ENCODE measurements around the gene KCNQ1.

- no peak for TF ChIP-seq CTCF (IDR thresholded peaks at IDR 0.05; ENCODE audit: poor library complexity, severe bottlenecking)
- TF ChIP-seq EP300 (conservative IDR thresholded peaks at IDR 0.05; ENCODE audit: poor library complexity, severe bottlenecking): no peak
- no peak for TF ChIP-seq SMC3 (conservative IDR thresholded peaks at IDR 0.05; ENCODE audit: poor library complexity)
- no peak for TF ChIP-seq RAD21 (conservative IDR thresholded peaks at IDR 0.05)
- TF ChIP-seq REST (IDR thresholded peaks at IDR 0.05; ENCODE audit: borderline replicate concordance): no peak
- no peak for TF ChIP-seq MXI1 (conservative IDR thresholded peaks at IDR 0.05; ENCODE audit: poor library complexity, severe bottlenecking)
- no peak for TF ChIP-seq EZH2 (IDR thresholded peaks at IDR 0.05; ENCODE audit: borderline replicate concordance, insufficient read depth, low read length, poor library complexity, severe bottlenecking)
These were observed 46.0 kb upstream of the KCNQ1 start for GRCh38 chr11:2398664-2399355.

All from neural cell (in vitro differentiated cells).